ENCODE data around the gene POP4.
A peak's percentile ranks its signal among the peaks of the same experiment; 100 is the strongest.

The POP4 gene

GRCh38 chr19:29628661-29629385, 22.7 kb downstream of the POP4 start:
- H3K27ac Mint-ChIP-seq: no peak overlapping the region
- no peak overlapping the region for H3K4me3 Mint-ChIP-seq
- no peak for ATAC-seq
- no peaks in the 10 kb centered on the region for H3K9me3 Mint-ChIP-seq
- no peak for DNase-seq (ENCODE audit: low spot score in 2 of 2)
- H3K36me3 Mint-ChIP-seq: no peaks in the 10 kb centered on the region
- peaks cover 14% of the 10 kb centered on the region for H3K4me1 Mint-ChIP-seq

GRCh38 chr19:29629836-29630534, 23.9 kb downstream of the POP4 start:
- no peak for ATAC-seq

GRCh38 chr19:29630655-29631054, 24.6 kb downstream of the POP4 start:
- no peak overlapping the region for H3K27ac Mint-ChIP-seq
- H3K4me1 Mint-ChIP-seq: no peaks in the 10 kb centered on the region
- ATAC-seq (no peak), DNase-seq (ENCODE audit: low spot score in 2 of 2) (no peak)
- H3K4me3 Mint-ChIP-seq: no peak overlapping the region
- H3K36me3 Mint-ChIP-seq: no peaks in the 10 kb centered on the region
- H3K9me3 Mint-ChIP-seq: no peaks in the 10 kb centered on the region

More at GRCh38 chr19:29629836-29630534, 23.9 kb downstream of the POP4 start:
- Mint-ChIP-seq H3K27ac (no peak overlapping the region), H3K4me3 (no peak overlapping the region), H3K4me1 (peaks cover 5% of the 10 kb centered on the region), H3K9me3 (no peaks in the 10 kb centered on the region), H3K36me3 (no peaks in the 10 kb centered on the region)
- DNase-seq (ENCODE audit: low spot score in 2 of 2): no peak

- DNase-seq (ENCODE audit: low spot score in 2 of 2) (no peak), ATAC-seq (no peak)
- Mint-ChIP-seq H3K4me3 (no peak overlapping the region), H3K36me3 (no peaks in the 10 kb centered on the region), H3K9me3 (no peaks in the 10 kb centered on the region), H3K4me1 (no peaks in the 10 kb centered on the region), H3K27ac (no peak overlapping the region)
Measured at GRCh38 chr19:29631450-29631849, 25.4 kb downstream of the POP4 start.

- Mint-ChIP-seq H3K4me1 (no peaks in the 10 kb centered on the region), H3K36me3 (peaks cover 6% of the 10 kb centered on the region)
- no peak for ATAC-seq
Measured at GRCh38 chr19:29634002-29634401, 27.9 kb downstream of the POP4 start.

GRCh38 chr19:29634423-29635130, 28.5 kb downstream of the POP4 start:
- no peaks in the 10 kb centered on the region for H3K4me1 Mint-ChIP-seq
- ATAC-seq (no peak), DNase-seq (ENCODE audit: low spot score in 2 of 2) (no peak)
- H3K4me3 Mint-ChIP-seq: no peak overlapping the region
- H3K27ac Mint-ChIP-seq: no peak overlapping the region
- H3K9me3 Mint-ChIP-seq: no peaks in the 10 kb centered on the region
- peaks cover 6% of the 10 kb centered on the region for H3K36me3 Mint-ChIP-seq

More at GRCh38 chr19:29634002-29634401, 27.9 kb downstream of the POP4 start:
- Mint-ChIP-seq H3K9me3 (no peaks in the 10 kb centered on the region), H3K27ac (no peak overlapping the region), H3K4me3 (no peak overlapping the region)
- DNase-seq (ENCODE audit: low spot score in 2 of 2): no peak

GRCh38 chr19:29635963-29636362, 29.9 kb downstream of the POP4 start:
- ATAC-seq (no peak), DNase-seq (ENCODE audit: low spot score in 2 of 2) (no peak)
- no peaks in the 10 kb centered on the region for H3K9me3 Mint-ChIP-seq
- no peak overlapping the region for H3K4me3 Mint-ChIP-seq
- H3K27ac Mint-ChIP-seq: no peak overlapping the region
- H3K36me3 Mint-ChIP-seq: peaks cover 6% of the 10 kb centered on the region
- H3K4me1 Mint-ChIP-seq: no peaks in the 10 kb centered on the region

GRCh38 chr19:29636553-29637360, 30.7 kb downstream of the POP4 start:
- no peak for ATAC-seq
- Mint-ChIP-seq H3K9me3 (no peaks in the 10 kb centered on the region), H3K4me3 (no peak overlapping the region), H3K4me1 (no peaks in the 10 kb centered on the region), H3K36me3 (peaks cover 6% of the 10 kb centered on the region), H3K27ac (no peak overlapping the region)
- DNase-seq (ENCODE audit: low spot score in 2 of 2): no peak

- Mint-ChIP-seq H3K27ac (no peak overlapping the region), H3K4me1 (no peaks in the 10 kb centered on the region), H3K9me3 (no peaks in the 10 kb centered on the region), H3K36me3 (peaks cover 6% of the 10 kb centered on the region), H3K4me3 (no peak overlapping the region)
- no peak for ATAC-seq
- DNase-seq (ENCODE audit: low spot score in 2 of 2): no peak
Measured at GRCh38 chr19:29639086-29639485, 33.0 kb downstream of the POP4 start.

- no peaks in the 10 kb centered on the region for H3K9me3 Mint-ChIP-seq
- ATAC-seq (no peak), DNase-seq (ENCODE audit: low spot score in 2 of 2) (no peak)
- H3K4me3 Mint-ChIP-seq: no peak overlapping the region
- H3K27ac Mint-ChIP-seq: no peak overlapping the region
- H3K4me1 Mint-ChIP-seq: peaks cover 7% of the 10 kb centered on the region
- peaks cover 6% of the 10 kb centered on the region for H3K36me3 Mint-ChIP-seq
Measured at GRCh38 chr19:29640231-29640630, 34.1 kb downstream of the POP4 start.

- Mint-ChIP-seq H3K4me1 (peaks cover 21% of the 10 kb centered on the region), H3K9me3 (no peaks in the 10 kb centered on the region), H3K36me3 (peaks cover 6% of the 10 kb centered on the region), H3K4me3 (no peak overlapping the region), H3K27ac (no peak overlapping the region)
- no peak for DNase-seq (ENCODE audit: low spot score in 2 of 2)
- ATAC-seq: no peak
Measured at GRCh38 chr19:29641597-29641996, 35.5 kb downstream of the POP4 start.

- Mint-ChIP-seq H3K27ac (no peak overlapping the region), H3K36me3 (peaks cover under 1% of the 10 kb centered on the region), H3K4me3 (no peak overlapping the region), H3K4me1 (peaks cover 21% of the 10 kb centered on the region), H3K9me3 (no peaks in the 10 kb centered on the region)
- DNase-seq (ENCODE audit: low spot score in 2 of 2): no peak
- no peak for ATAC-seq
Measured at GRCh38 chr19:29643361-29643935, 37.4 kb downstream of the POP4 start.

GRCh38 chr19:29644210-29644609, 38.1 kb downstream of the POP4 start:
- no peaks in the 10 kb centered on the region for H3K9me3 Mint-ChIP-seq
- H3K27ac Mint-ChIP-seq: no peak overlapping the region
- peaks cover 21% of the 10 kb centered on the region for H3K4me1 Mint-ChIP-seq
- no peaks in the 10 kb centered on the region for H3K36me3 Mint-ChIP-seq
- ATAC-seq (no peak), DNase-seq (ENCODE audit: low spot score in 2 of 2) (no peak)
- H3K4me3 Mint-ChIP-seq: no peak overlapping the region

GRCh38 chr19:29645491-29645867, 39.4 kb downstream of the POP4 start:
- Mint-ChIP-seq H3K4me1 (peaks cover 21% of the 10 kb centered on the region), H3K9me3 (no peaks in the 10 kb centered on the region), H3K4me3 (peak overlapping the region; percentile 41), H3K27ac (peak overlapping the region; percentile 52), H3K36me3 (no peaks in the 10 kb centered on the region)
- ATAC-seq (no peak), DNase-seq (ENCODE audit: low spot score in 2 of 2) (no peak)

- peak overlapping the region; percentile 41 for H3K4me3 Mint-ChIP-seq
- peaks cover 21% of the 10 kb centered on the region for H3K4me1 Mint-ChIP-seq
- ATAC-seq (peak; percentile 45), DNase-seq (ENCODE audit: low spot score in 2 of 2) (no peak)
- H3K36me3 Mint-ChIP-seq: no peaks in the 10 kb centered on the region
- H3K9me3 Mint-ChIP-seq: no peaks in the 10 kb centered on the region
- H3K27ac Mint-ChIP-seq: peak overlapping the region; percentile 52
Measured at GRCh38 chr19:29645911-29646310, 39.8 kb downstream of the POP4 start.
